HG03565 (cell line): ENCODE results near the gene UBQLN1.
"Not testable (repeated sequence)": the region's sequence is repeated elsewhere in the genome, so short reads cannot be mapped to it uniquely, and the experiment has no call there.

Experiments used
- ATAC-seq: cut with Tn5 transposase; IDR thresholded peaks from one replicate; pipeline ENCODE4 v1.9.1; 2021; ENCODE audit warnings: mild to moderate bottlenecking, moderate library complexity; ENCODE audit not compliant: unreplicated experiment

The UBQLN1 gene

DNA sequence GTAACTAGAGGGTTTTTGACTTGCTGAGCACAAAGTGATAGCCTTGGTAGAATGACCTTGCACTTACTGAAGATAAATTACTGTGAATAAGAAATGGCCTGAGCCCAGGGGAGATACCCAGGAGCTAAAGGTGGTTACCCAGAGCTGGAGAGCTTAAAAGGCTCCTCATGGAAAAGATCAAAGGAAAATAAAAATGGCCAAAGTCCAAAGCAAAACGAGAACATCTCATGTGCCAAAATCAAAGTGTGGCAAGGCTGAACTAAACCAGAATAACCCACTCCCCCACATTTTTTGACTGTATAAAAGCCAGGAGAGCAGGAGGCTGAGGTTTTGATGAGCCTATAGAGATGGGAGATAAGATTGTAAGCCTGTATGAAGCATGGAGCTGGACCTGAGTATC lies 70.4 kb downstream of the UBQLN1 start:
- no peak for ATAC-seq

GRCh38 chr9:83636813-83637212 lies 70.9 kb downstream of the UBQLN1 start:
- no peak for ATAC-seq

GRCh38 chr9:83633676-83634075 lies 74.1 kb downstream of the UBQLN1 start:
- ATAC-seq = no peak

GRCh38 chr9:83633255-83633654 lies 74.5 kb downstream of the UBQLN1 start:
- ATAC-seq = no peak

DNA sequence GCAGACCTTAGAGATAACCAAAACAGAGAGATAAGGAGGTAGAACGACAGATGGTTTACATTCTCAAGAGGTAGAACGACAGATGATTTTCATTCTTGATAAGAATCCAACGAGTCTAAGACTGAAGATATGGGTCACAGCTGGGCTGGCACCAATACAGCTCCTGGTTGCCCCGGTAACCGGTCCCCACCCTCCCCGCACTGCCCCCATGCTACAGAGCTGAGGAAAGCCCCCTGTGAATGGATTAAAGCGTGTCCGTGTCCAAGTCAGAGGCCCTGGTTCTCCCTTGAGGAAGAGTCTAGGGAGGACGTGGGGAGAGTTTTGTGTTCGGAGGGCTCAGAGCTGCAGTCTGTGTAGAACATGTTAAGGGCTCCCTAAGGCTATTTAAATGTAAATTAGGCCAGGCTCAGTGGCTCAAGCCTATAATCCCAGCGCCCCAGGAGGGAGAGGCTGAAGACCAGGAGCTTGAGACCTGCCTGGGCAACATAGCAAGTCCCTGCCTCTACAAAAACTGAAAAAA lies 76.8 kb downstream of the UBQLN1 start:
- no peak for ATAC-seq

DNA sequence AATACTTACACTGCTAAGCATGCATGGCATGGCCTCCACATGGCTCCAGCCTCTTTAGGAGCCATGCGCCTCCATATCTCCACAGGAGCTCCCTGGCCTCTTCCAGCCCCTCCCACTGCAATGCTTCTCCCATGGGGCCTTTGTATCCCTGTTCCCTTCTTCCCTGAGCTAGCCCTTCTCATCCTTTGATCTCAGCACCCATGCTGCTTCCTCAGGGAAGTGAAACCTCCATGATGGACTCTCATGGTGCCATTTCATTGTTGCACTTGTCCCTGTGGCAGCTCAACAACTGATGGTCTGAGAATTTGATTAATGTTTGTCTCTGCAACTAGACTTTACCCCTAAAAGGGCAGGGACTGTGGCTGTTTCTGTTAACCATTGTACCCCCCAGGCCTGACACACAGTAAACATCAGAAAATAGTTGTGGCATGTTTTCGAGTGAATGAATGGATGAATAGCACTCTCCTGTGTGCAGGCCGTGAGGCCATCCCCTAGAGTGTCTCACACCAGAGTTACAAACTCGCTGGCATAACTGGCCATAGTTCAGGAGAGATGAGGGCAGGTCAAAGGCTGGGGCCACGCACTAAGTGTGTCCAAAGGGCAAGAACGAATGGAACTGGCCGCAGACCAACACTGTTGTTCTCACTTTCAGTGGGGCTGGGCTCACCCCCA lies 78.2 kb downstream of the UBQLN1 start:
- no peak for ATAC-seq

- ATAC-seq = no peak
Observed at GRCh38 chr9:83628540-83628939, 79.2 kb downstream of the UBQLN1 start.

DNA sequence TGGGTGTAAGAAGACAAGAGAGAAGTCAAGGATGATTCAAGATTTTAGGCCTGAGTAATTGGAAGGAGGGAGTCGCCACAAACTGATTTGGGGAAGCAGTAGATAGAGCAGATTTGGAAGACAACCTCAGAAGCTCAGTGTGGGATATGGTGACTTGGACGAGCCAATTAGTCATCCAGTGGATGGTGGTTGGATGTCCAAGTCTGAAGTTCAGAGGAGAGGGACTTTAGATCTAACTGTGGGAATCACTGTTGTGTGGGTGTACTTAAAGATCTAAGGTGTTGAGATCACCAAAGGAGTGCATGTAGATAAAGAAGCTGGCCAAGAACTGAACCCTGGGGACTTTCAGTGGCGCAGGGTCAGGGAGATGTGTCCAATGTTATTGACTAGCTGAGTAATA lies 82.6 kb downstream of the UBQLN1 start:
- no peak for ATAC-seq

DNA sequence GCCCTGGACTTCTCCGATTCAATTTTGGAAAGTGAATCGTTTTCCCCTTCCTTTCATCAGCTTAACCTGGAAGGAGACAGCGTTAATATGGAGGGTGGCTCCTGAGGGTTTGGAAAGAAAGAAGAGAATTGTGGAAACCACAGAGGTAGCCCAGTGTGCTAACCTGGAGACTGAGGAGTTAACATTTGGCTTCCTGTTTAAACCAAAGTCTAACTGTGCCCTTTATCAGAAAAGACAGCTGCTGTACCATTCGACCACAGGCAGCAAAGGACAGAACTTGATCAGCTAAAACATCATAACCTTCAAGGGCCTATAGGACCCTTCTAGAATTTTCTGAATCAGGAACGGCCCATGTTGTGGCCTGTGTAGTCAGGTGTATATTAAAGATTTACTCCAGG lies 84.1 kb downstream of the UBQLN1 start:
- peak; percentile 13 for ATAC-seq

DNA sequence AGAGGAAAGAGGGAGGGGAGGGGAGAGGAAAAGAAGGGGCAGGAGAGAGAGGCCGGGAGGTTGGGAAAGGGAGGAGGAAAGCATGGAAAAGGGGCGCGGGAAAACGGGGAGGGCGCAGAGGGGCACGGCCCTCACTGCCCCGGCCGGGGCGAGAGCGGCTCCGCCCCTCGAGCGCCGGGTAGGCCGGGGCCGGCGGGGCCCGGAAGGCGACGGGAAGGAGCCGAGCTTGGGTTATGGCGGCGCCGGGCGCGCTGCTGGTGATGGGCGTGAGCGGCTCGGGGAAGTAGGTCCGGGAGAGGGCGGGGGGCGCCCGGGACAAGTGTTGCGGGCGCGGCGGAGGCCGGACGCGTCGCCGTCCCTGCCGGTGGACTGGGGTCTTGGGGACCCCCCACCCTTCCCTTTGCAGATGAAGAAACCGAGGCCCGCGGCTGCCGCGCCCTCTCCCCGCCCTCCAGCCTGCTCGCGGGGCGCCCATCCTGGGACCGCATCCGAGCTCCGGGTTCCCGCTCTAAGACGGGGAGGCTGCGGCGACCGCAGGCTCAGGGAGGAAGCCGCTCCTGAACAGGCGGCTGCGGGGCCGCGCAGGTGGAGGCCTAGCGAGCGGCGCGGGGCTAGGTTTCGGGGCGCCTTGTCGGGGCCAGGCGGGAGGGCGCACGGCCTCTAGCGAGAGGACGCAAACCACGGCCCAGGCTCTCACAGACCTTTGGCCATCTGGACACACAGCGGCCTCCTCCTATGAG lies 84.6 kb downstream of the UBQLN1 start, which contains the start of gene IDNK:
TSS of gene IDNK (plus strand) at position 205 of the 740 bp plus-strand sequence. CDS start at position 234, 29 bp downstream.
- peak; percentile 70 for ATAC-seq

GRCh38 chr9:83622433-83622938 lies 85.3 kb downstream of the UBQLN1 start:
- peak; percentile 25 for ATAC-seq

- no peak for ATAC-seq
Observed at GRCh38 chr9:83620841-83621636, 86.7 kb downstream of the UBQLN1 start.

GRCh38 chr9:83617299-83617698 lies 90.5 kb downstream of the UBQLN1 start:
- no peak for ATAC-seq

- ATAC-seq = not testable (repeated sequence)
Observed at GRCh38 chr9:83613298-83613697, 94.5 kb downstream of the UBQLN1 start.
